CD4-positive, CD25-positive, alpha-beta regulatory T cell (primary cell): ENCODE results near the gene PRMT1. TPM values are rescaled to one million over a fixed set of nuclear protein-coding genes. Genes with fewer than 3 reads are reported as not detected.

Source experiments
- ATAC-seq, 2 donors: fragments of 150-1000 bp; cut with Tn5 transposase; one replicate each; pipeline ENCODE4 v1.10.0; 2021; ENCODE audit warnings: low read depth in 2 of 2, moderate number of reproducible peaks in 2 of 2, moderate library complexity in 1 of 2
- DNase-seq, 3 donors: peaks; one replicate each; pipeline versions ENCODE4 v3.0.0 to v3.0.0-alpha.2; 2012 to 2022; ENCODE audit warnings: mixed read lengths in 1 of 3
- H3K27ac ChIP-seq: one replicate; pipeline ENCODE4 v1.7.0; 2013; ENCODE audit warnings: mild to moderate bottlenecking, low read length; ENCODE audit not compliant: insufficient read depth, poor library complexity, severe bottlenecking
- H3K27me3 ChIP-seq: one replicate; pipeline ENCODE4 v1.7.0; 2013; ENCODE audit warnings: low read length; ENCODE audit not compliant: control insufficient read depth, insufficient read depth
- H3K36me3 ChIP-seq: one replicate; pipeline ENCODE4 v1.7.0; 2013; ENCODE audit warnings: mild to moderate bottlenecking, low read length, moderate library complexity; ENCODE audit not compliant: control insufficient read depth, insufficient read depth
- H3K4me1 ChIP-seq: 2 replicates; pipeline ENCODE4 v1.7.0; 2013; ENCODE audit warnings: mild to moderate bottlenecking, low read length; ENCODE audit not compliant: insufficient read depth, control insufficient read depth, poor library complexity, severe bottlenecking
- H3K4me3 ChIP-seq: one replicate; pipeline ENCODE4 v1.7.0; 2013; ENCODE audit warnings: low read depth, mild to moderate bottlenecking, low read length, moderate library complexity
- H3K9me3 ChIP-seq, 2 experiments: 1 replicate in 1 of 2; 2 replicates in 1 of 2; pipeline ENCODE4 v1.7.0; 2013; ENCODE audit warnings: low read length in 2 of 2, mild to moderate bottlenecking in 1 of 2, moderate library complexity in 1 of 2; ENCODE audit not compliant: control insufficient read depth in 2 of 2
- H3K27ac Mint-ChIP-seq, 3 donors: one replicate each; pipeline ENCODE4 v1.8.0; 2020 to 2022; ENCODE audit warnings: mild to moderate bottlenecking in 3 of 3, mixed read lengths in 3 of 3, moderate library complexity in 2 of 3
- H3K27me3 Mint-ChIP-seq: one replicate; pipeline ENCODE4 v1.8.0; 2022; ENCODE audit warnings: mild to moderate bottlenecking, mixed read lengths
- H3K36me3 Mint-ChIP-seq: one replicate; pipeline ENCODE4 v1.8.0; 2020; ENCODE audit warnings: mixed read lengths
- H3K4me1 Mint-ChIP-seq, 4 donors: one replicate each; pipeline ENCODE4 v1.8.0; 2020 to 2022; ENCODE audit warnings: mixed read lengths in 4 of 4, mild to moderate bottlenecking in 1 of 4
- H3K4me3 Mint-ChIP-seq, 4 donors: one replicate each; pipeline ENCODE4 v1.8.0; 2020 to 2022; ENCODE audit warnings: mild to moderate bottlenecking in 4 of 4, mixed read lengths in 4 of 4, moderate library complexity in 3 of 4
- H3K9me3 Mint-ChIP-seq, 7 donors: one replicate each; pipeline ENCODE4 v1.8.0; 2020 to 2022; ENCODE audit warnings: mixed read lengths in 7 of 7, mild to moderate bottlenecking in 3 of 7, moderate library complexity in 2 of 7
- polyA plus RNA-seq, 4 donors: library from polyadenylated mRNA; unstranded; fragments of 300-500 nt; fragmentation: Illumina TruSeq; gene quantifications; one replicate each; pipeline ENCODE4 v1.2.3, GENCODE V29; 2021
- total RNA-seq: library from RNA; stranded (reverse); gene quantifications from one replicate; pipeline ENCODE4 v1.2.3, GENCODE V29; 2022

PRMT1 gene
- total and polyA plus RNA-seq, 5 donors from 2014 or later: 59.2 to 118 (median 104) TPM

DNA sequence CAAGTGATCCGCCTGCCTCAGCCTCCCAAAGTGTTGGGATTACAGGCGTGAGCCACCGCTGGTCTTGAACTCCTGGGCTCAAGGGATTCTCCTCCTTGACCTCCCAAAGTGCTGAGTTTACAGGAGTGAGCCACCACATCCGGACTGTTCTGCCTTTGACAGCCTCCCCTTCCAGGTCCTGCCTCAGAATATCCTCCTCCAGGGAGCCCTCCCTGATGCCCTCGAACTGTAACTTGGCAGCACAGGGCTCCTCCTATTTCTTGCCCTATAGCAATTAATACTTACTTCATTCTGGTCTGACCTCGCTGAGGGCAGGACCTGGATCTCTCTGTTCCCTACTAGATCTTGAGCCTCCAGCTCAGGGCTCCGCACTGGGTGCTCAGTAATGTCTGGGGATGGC is 19.8 kb downstream of the PRMT1 start:
- H3K9me3 Mint-ChIP-seq: no peaks in the 10 kb centered on the region
- H3K4me1 Mint-ChIP-seq: peaks cover 0 to 3% (median 0%) of the 10 kb centered on the region in 4 donors
- DNase-seq: no peak

DNA sequence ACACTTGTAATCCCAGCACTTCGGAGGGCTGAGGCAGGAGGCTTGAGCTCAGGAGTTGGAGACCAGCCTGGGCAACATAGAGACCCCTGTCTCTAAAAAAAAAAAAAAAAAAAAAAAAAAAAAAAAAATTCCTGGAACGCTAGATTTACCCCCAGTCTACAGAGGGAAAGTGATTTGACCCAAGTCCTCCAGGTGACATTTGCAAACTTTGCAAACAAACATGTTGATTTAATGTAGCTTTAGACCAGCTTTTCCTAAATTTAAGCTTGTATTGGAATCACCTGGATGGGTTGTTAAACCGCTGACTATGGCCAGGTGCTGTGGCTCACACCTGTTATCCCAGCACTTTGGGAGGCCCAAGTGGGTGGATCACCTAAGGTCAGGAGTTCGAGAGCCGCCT is 22.3 kb downstream of the PRMT1 start:
- Histone ChIP-seq H3K4me1 (no peaks in the 10 kb centered on the region), H3K27ac (no peak overlapping the region), H3K27me3 (no peaks in the 10 kb centered on the region), H3K36me3 (no peaks in the 10 kb centered on the region), H3K9me3 (no peaks in the 10 kb centered on the region), H3K4me3 (no peak overlapping the region)
- H3K27me3 Mint-ChIP-seq: peaks cover 4% of the 10 kb centered on the region
- DNase-seq (no peak), ATAC-seq (no peak)
- H3K9me3 Mint-ChIP-seq: no peaks in the 10 kb centered on the region
- H3K4me1 Mint-ChIP-seq: no peaks in the 10 kb centered on the region
- no peak overlapping the region for H3K4me3 Mint-ChIP-seq
- no peak overlapping the region for H3K27ac Mint-ChIP-seq
- H3K36me3 Mint-ChIP-seq: no peaks in the 10 kb centered on the region

More for the DNA sequence above, 19.8 kb downstream of the PRMT1 start:
- H3K9me3 ChIP-seq: no peaks in the 10 kb centered on the region
- H3K27ac ChIP-seq: no peak overlapping the region
- no peak for ATAC-seq
- Mint-ChIP-seq H3K27ac (peak overlapping the region in 1 of 3 donors; percentile 35), H3K27me3 (peaks cover 6% of the 10 kb centered on the region), H3K36me3 (no peaks in the 10 kb centered on the region), H3K4me3 (no peak overlapping the region)
- H3K36me3 ChIP-seq: no peaks in the 10 kb centered on the region
- no peak overlapping the region for H3K4me3 ChIP-seq
- no peaks in the 10 kb centered on the region for H3K27me3 ChIP-seq
- H3K4me1 ChIP-seq: no peaks in the 10 kb centered on the region

DNA sequence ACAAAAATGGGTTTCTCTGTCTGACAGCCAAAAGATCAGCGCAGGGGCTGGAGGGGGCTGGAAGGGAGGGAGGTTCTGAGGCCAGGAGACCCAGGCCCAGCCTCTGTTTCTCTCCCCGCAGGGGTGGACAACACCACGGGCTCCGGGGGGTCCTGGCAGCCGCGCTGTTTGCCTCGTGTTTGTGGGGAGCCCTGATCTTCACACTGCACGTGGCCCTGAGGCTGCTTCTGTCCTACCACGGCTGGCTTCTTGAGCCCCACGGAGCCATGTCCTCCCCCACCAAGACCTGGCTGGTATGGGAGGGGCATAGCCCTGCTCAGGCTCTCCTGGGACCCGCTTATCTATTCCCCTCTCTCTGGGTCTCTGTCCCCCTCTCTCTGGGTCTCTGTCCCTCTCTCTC is 23.5 kb downstream of the PRMT1 start:
- no peak overlapping the region for H3K4me3 Mint-ChIP-seq
- ATAC-seq: no peak

DNA sequence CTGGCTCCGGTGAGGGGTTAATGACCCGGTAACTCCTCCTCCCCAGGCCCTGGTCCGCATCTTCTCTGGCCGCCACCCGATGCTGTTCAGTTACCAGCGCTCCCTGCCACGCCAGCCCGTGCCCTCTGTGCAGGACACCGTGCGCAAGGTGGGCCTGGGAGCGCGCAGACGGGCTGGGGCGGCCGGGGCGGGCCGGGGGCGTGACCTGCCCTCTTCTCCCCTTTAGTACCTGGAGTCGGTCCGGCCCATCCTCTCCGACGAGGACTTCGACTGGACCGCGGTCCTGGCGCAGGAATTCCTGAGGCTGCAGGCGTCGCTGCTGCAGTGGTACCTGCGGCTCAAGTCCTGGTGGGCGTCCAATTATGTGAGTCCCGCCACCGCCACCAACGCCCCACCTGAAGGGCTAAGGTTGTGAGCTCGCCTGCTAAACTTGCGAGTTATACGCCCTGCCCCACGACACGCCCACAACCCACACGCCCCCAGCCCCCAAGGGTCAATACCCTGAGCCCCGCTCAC is 24.3 kb downstream of the PRMT1 start:
- H3K9me3 ChIP-seq: no peaks in the 10 kb centered on the region
- Mint-ChIP-seq H3K27me3 (peaks cover 4% of the 10 kb centered on the region), H3K27ac (no peak overlapping the region), H3K4me3 (no peak overlapping the region), H3K36me3 (no peaks in the 10 kb centered on the region), H3K4me1 (no peaks in the 10 kb centered on the region), H3K9me3 (no peaks in the 10 kb centered on the region)
- H3K27me3 ChIP-seq: no peaks in the 10 kb centered on the region
- ATAC-seq (no peak), DNase-seq (no peak)
- H3K4me1 ChIP-seq: no peaks in the 10 kb centered on the region
- H3K27ac ChIP-seq: no peak overlapping the region
- no peak overlapping the region for H3K4me3 ChIP-seq
- H3K36me3 ChIP-seq: no peaks in the 10 kb centered on the region

More for the DNA sequence above, 23.5 kb downstream of the PRMT1 start:
- no peak for DNase-seq
- Mint-ChIP-seq H3K27me3 (peaks cover 4% of the 10 kb centered on the region), H3K36me3 (no peaks in the 10 kb centered on the region), H3K4me1 (no peaks in the 10 kb centered on the region), H3K9me3 (no peaks in the 10 kb centered on the region), H3K27ac (no peak overlapping the region)
- H3K36me3 ChIP-seq: no peaks in the 10 kb centered on the region
- no peak overlapping the region for H3K27ac ChIP-seq
- H3K9me3 ChIP-seq: no peaks in the 10 kb centered on the region
- H3K4me3 ChIP-seq: no peak overlapping the region
- no peaks in the 10 kb centered on the region for H3K4me1 ChIP-seq
- no peaks in the 10 kb centered on the region for H3K27me3 ChIP-seq

DNA sequence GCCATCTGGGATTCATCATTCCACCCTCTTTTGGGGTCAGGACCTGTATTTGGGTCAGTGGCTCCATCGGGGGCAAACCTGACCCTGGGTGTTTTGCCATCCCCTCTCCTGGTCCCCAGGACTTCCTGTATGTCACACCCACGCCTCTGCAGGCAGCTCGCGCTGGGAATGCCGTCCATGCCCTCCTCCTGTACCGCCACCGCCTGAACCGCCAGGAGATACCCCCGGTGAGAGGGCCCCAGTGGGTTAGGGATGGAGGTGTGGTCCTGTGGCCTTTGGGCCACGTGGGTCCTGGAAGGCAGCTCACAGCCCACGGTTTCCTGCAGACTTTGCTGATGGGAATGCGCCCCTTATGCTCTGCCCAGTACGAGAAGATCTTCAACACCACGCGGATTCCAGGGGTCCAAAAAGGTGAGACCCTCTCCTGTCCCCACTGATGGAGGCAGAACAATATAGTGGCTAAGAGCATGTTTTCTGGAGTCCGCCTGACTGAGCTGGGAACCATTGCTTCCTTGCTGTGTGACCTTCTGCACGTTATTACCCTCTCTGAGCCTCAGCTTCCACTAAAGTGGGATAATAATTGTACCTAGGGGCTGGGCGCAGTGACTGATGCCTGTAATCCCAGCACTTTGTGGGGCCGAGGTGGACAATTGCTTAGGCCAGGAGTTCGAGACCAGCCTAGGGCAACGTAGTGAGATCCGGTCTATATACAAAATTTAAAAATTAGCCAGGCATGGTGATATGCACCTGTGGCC is 28.0 kb downstream of the PRMT1 start:
- peaks cover 9% of the 10 kb centered on the region for H3K27me3 Mint-ChIP-seq
- no peak overlapping the region for H3K4me3 ChIP-seq
- no peaks in the 10 kb centered on the region for H3K36me3 Mint-ChIP-seq
- H3K27ac ChIP-seq: no peak overlapping the region
- no peak for DNase-seq
- no peaks in the 10 kb centered on the region for H3K9me3 Mint-ChIP-seq
- H3K4me3 Mint-ChIP-seq: no peak overlapping the region
- no peak for ATAC-seq
- no peaks in the 10 kb centered on the region for H3K4me1 Mint-ChIP-seq
- no peaks in the 10 kb centered on the region for H3K36me3 ChIP-seq
- H3K27me3 ChIP-seq: no peaks in the 10 kb centered on the region
- no peak overlapping the region for H3K27ac Mint-ChIP-seq
- H3K4me1 ChIP-seq: no peaks in the 10 kb centered on the region
- H3K9me3 ChIP-seq: no peaks in the 10 kb centered on the region

DNA sequence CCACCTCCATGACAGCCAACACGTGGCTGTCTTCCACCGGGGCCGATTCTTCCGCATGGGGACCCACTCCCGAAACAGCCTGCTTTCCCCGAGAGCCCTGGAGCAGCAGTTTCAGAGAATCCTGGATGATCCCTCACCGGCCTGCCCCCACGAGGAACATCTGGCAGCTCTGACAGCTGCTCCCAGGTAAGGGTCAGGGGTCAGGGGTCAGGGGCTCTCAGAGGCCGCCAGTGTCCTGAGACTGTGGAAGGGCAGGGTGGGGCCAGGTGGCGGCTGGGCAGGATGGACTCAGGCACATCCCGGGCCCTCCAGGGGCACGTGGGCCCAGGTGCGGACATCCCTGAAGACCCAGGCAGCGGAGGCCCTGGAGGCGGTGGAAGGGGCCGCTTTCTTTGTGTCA is 28.8 kb downstream of the PRMT1 start:
- ATAC-seq (no peak), DNase-seq (no peak)
- Histone ChIP-seq H3K4me1 (no peaks in the 10 kb centered on the region), H3K27me3 (no peaks in the 10 kb centered on the region), H3K9me3 (no peaks in the 10 kb centered on the region), H3K27ac (no peak overlapping the region), H3K36me3 (no peaks in the 10 kb centered on the region), H3K4me3 (no peak overlapping the region)
- Mint-ChIP-seq H3K27me3 (peaks cover 9% of the 10 kb centered on the region), H3K4me3 (no peak overlapping the region), H3K9me3 (no peaks in the 10 kb centered on the region), H3K27ac (no peak overlapping the region), H3K36me3 (no peaks in the 10 kb centered on the region), H3K4me1 (no peaks in the 10 kb centered on the region)

DNA sequence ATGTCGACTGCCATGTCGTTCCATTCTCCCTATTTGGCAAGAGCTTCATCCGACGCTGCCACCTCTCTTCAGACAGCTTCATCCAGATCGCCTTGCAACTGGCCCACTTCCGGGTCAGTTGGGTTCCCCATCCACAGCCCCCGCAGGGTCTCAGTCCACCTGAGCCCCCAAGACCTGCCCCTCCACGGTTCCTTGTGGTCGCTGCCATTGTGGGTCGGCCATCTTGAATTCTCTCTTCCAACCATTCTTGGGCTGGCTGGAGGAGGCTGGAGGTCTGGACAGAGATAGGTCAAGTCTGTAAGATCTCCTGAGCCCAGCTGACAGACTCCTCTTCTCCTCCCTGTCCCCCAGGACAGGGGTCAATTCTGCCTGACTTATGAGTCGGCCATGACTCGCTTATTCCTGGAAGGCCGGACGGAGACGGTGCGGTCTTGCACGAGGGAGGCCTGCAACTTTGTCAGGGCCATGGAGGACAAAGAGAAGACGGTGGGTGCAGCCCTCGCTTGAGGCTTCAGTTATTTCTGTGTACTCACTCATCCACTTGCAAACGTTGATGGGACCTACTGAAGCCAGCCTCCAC is 33.4 kb downstream of the PRMT1 start:
- Histone ChIP-seq H3K4me1 (no peaks in the 10 kb centered on the region), H3K36me3 (no peaks in the 10 kb centered on the region), H3K27ac (no peak overlapping the region), H3K9me3 (no peaks in the 10 kb centered on the region), H3K27me3 (no peaks in the 10 kb centered on the region), H3K4me3 (no peak overlapping the region)
- H3K27me3 Mint-ChIP-seq: peaks cover 5% of the 10 kb centered on the region
- H3K4me1 Mint-ChIP-seq: peaks cover 0 to 2% (median 0%) of the 10 kb centered on the region in 4 donors
- no peak for ATAC-seq
- no peak for DNase-seq
- H3K9me3 Mint-ChIP-seq: no peaks in the 10 kb centered on the region
- H3K4me3 Mint-ChIP-seq: no peak overlapping the region
- no peak overlapping the region for H3K27ac Mint-ChIP-seq
- no peaks in the 10 kb centered on the region for H3K36me3 Mint-ChIP-seq
